CD4-positive, CD25-positive, alpha-beta regulatory T cell (primary cell): ENCODE measurements around the gene ARHGAP4. TPM values are rescaled to one million over a fixed set of nuclear protein-coding genes. Genes with fewer than 3 reads are reported as not detected.

Experiments used
- ATAC-seq, 2 donors: fragments of 150-1000 bp; cut with Tn5 transposase; one replicate each; pipeline ENCODE4 v1.10.0; 2021; ENCODE audit warnings: low read depth in 2 of 2, moderate number of reproducible peaks in 2 of 2, moderate library complexity in 1 of 2
- DNase-seq, 3 donors: peaks; one replicate each; pipeline versions ENCODE4 v3.0.0 to v3.0.0-alpha.2; 2012 to 2022; ENCODE audit warnings: mixed read lengths in 1 of 3
- H3K27ac ChIP-seq: one replicate; pipeline ENCODE4 v1.7.0; 2013; ENCODE audit warnings: mild to moderate bottlenecking, low read length; ENCODE audit not compliant: insufficient read depth, poor library complexity, severe bottlenecking
- H3K27me3 ChIP-seq: one replicate; pipeline ENCODE4 v1.7.0; 2013; ENCODE audit warnings: low read length; ENCODE audit not compliant: control insufficient read depth, insufficient read depth
- H3K36me3 ChIP-seq: one replicate; pipeline ENCODE4 v1.7.0; 2013; ENCODE audit warnings: mild to moderate bottlenecking, low read length, moderate library complexity; ENCODE audit not compliant: control insufficient read depth, insufficient read depth
- H3K4me1 ChIP-seq: 2 replicates; pipeline ENCODE4 v1.7.0; 2013; ENCODE audit warnings: mild to moderate bottlenecking, low read length; ENCODE audit not compliant: insufficient read depth, control insufficient read depth, poor library complexity, severe bottlenecking
- H3K4me3 ChIP-seq: one replicate; pipeline ENCODE4 v1.7.0; 2013; ENCODE audit warnings: low read depth, mild to moderate bottlenecking, low read length, moderate library complexity
- H3K9me3 ChIP-seq, 2 experiments: 1 replicate in 1 of 2; 2 replicates in 1 of 2; pipeline ENCODE4 v1.7.0; 2013; ENCODE audit warnings: low read length in 2 of 2, mild to moderate bottlenecking in 1 of 2, moderate library complexity in 1 of 2; ENCODE audit not compliant: control insufficient read depth in 2 of 2
- H3K27ac Mint-ChIP-seq, 3 donors: one replicate each; pipeline ENCODE4 v1.8.0; 2020 to 2022; ENCODE audit warnings: mild to moderate bottlenecking in 3 of 3, mixed read lengths in 3 of 3, moderate library complexity in 2 of 3
- H3K27me3 Mint-ChIP-seq: one replicate; pipeline ENCODE4 v1.8.0; 2022; ENCODE audit warnings: mild to moderate bottlenecking, mixed read lengths
- H3K36me3 Mint-ChIP-seq: one replicate; pipeline ENCODE4 v1.8.0; 2020; ENCODE audit warnings: mixed read lengths
- H3K4me1 Mint-ChIP-seq, 4 donors: one replicate each; pipeline ENCODE4 v1.8.0; 2020 to 2022; ENCODE audit warnings: mixed read lengths in 4 of 4, mild to moderate bottlenecking in 1 of 4
- H3K4me3 Mint-ChIP-seq, 4 donors: one replicate each; pipeline ENCODE4 v1.8.0; 2020 to 2022; ENCODE audit warnings: mild to moderate bottlenecking in 4 of 4, mixed read lengths in 4 of 4, moderate library complexity in 3 of 4
- H3K9me3 Mint-ChIP-seq, 7 donors: one replicate each; pipeline ENCODE4 v1.8.0; 2020 to 2022; ENCODE audit warnings: mixed read lengths in 7 of 7, mild to moderate bottlenecking in 3 of 7, moderate library complexity in 2 of 7
- polyA plus RNA-seq, 4 donors: library from polyadenylated mRNA; unstranded; fragments of 300-500 nt; fragmentation: Illumina TruSeq; gene quantifications; one replicate each; pipeline ENCODE4 v1.2.3, GENCODE V29; 2021
- total RNA-seq: library from RNA; stranded (reverse); gene quantifications from one replicate; pipeline ENCODE4 v1.2.3, GENCODE V29; 2022

The ARHGAP4 gene
- total and polyA plus RNA-seq, 5 donors from 2014 or later, result 73.5 to 459 (median 81.2) TPM

- peak overlapping the region; percentile 93 to 98 (median 96) for H3K4me3 Mint-ChIP-seq
- H3K27me3 Mint-ChIP-seq, result peaks cover 4% of the 10 kb centered on the region
- no peaks in the 10 kb centered on the region for H3K9me3 ChIP-seq
- H3K27ac ChIP-seq, result peak overlapping the region; percentile 96
- ATAC-seq, result peak; percentile 53 to 54
- H3K4me1 Mint-ChIP-seq, result peaks cover 4 to 83% (median 14%) of the 10 kb centered on the region in 4 donors
- peaks cover 67% of the 10 kb centered on the region for H3K4me1 ChIP-seq
- peak overlapping the region; percentile 98 to 100 (median 99) for H3K27ac Mint-ChIP-seq
- DNase-seq, result peak; percentile 76 to 92 (median 88)
- H3K4me3 ChIP-seq, result peak overlapping the region; percentile 73
- no peaks in the 10 kb centered on the region for H3K27me3 ChIP-seq
- no peaks in the 10 kb centered on the region for H3K9me3 Mint-ChIP-seq
- H3K36me3 ChIP-seq, result peaks cover 2% of the 10 kb centered on the region
- H3K36me3 Mint-ChIP-seq, result peaks cover 10% of the 10 kb centered on the region
Observed at GRCh38 chrX:153926858-153927671, 1.0 kb upstream of the ARHGAP4 start.

GRCh38 chrX:153926552-153926857, 441 bp upstream of the ARHGAP4 start:
- Histone ChIP-seq H3K9me3 (no peaks in the 10 kb centered on the region), H3K4me1 (peaks cover 72% of the 10 kb centered on the region), H3K27ac (peak overlapping the region; percentile 96), H3K36me3 (peaks cover 2% of the 10 kb centered on the region), H3K27me3 (no peaks in the 10 kb centered on the region), H3K4me3 (peak overlapping the region; percentile 57)
- peaks cover 4% of the 10 kb centered on the region for H3K27me3 Mint-ChIP-seq
- peaks cover 4 to 86% (median 12%) of the 10 kb centered on the region in 4 donors for H3K4me1 Mint-ChIP-seq
- H3K27ac Mint-ChIP-seq, result peak overlapping the region; percentile 98 to 100 (median 99)
- ATAC-seq (no peak), DNase-seq (no peak)
- peak overlapping the region; percentile 93 to 98 (median 96) for H3K4me3 Mint-ChIP-seq
- no peaks in the 10 kb centered on the region for H3K9me3 Mint-ChIP-seq
- H3K36me3 Mint-ChIP-seq, result peaks cover 7% of the 10 kb centered on the region

DNA sequence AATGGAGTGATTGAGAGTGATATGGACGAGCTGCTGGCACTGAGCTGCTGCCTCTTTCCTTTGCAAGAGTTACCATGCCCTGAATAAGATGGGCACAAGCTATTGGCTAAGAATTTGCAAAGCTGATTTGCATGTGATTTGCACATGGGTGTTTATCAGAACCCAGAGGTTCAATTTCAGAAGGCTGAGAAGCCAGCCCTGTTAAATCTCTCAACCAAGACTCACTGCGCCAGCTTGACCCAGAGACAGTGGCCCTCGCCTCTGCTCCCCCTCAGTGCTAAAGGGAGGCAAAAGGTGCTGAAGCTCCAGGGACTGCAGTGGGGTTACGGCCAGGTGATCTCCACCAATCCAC, 701 bp downstream of the ARHGAP4 start:
- ATAC-seq, result no peak
- peak overlapping the region; percentile 95 to 98 (median 97) for H3K4me3 Mint-ChIP-seq
- peaks cover 4% of the 10 kb centered on the region for H3K36me3 Mint-ChIP-seq
- H3K27me3 Mint-ChIP-seq, result peaks cover 4% of the 10 kb centered on the region
- no peaks in the 10 kb centered on the region for H3K9me3 Mint-ChIP-seq
- H3K27me3 ChIP-seq, result no peaks in the 10 kb centered on the region
- peak overlapping the region; percentile 87 to 94 (median 90) for H3K27ac Mint-ChIP-seq
- peaks cover 80% of the 10 kb centered on the region for H3K4me1 ChIP-seq
- H3K9me3 ChIP-seq, result no peaks in the 10 kb centered on the region
- DNase-seq, result peak in 2 of 3 donors; percentile 42 to 71
- H3K36me3 ChIP-seq, result peaks cover 3% of the 10 kb centered on the region
- H3K4me3 ChIP-seq, result peak overlapping the region; percentile 85
- H3K4me1 Mint-ChIP-seq, result peaks cover 4 to 78% (median 9%) of the 10 kb centered on the region in 4 donors
- H3K27ac ChIP-seq, result peak overlapping the region; percentile 96

DNA sequence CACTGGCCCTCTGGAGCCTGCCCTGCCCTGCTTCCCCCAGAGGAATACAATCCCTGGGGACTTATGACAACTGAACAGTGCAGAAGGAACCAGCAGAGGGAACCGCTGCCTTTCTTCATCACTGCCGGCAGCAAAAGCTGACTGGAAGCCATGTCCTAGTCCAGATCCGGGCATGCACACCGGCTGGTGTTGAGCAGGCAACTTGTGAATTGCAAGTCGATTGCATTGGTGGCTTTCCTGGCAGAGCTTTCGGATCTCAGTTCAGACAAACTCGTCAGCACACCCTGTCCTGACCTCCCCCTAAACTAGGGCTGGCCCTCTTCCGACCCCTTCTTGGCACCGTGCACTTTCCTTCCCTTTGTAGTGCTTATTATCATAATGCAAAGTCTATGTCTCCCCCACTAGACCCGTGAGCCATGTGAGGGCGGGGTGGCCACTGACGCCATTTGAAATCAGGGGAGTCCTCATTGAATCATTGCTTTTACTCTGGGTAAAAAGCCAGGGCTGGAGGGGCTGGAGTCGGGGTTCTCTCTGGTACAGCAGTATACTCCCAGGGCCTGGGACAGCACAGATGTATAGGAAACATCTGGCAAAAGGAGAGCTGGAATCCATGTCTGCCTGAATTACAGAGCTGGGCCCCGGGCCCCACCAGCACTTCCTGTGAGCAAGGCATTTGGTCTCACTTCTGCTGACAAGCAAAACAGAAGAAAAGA, 1.8 kb downstream of the ARHGAP4 start:
- Mint-ChIP-seq H3K27me3 (peaks cover 4% of the 10 kb centered on the region), H3K4me3 (peak overlapping the region; percentile 95 to 98 (median 97)), H3K27ac (peak overlapping the region; percentile 79 to 94 (median 87)), H3K9me3 (no peaks in the 10 kb centered on the region), H3K4me1 (peaks cover 4 to 72% (median 9%) of the 10 kb centered on the region in 4 donors), H3K36me3 (peaks cover 4% of the 10 kb centered on the region)
- Histone ChIP-seq H3K4me1 (peaks cover 75% of the 10 kb centered on the region), H3K9me3 (no peaks in the 10 kb centered on the region), H3K4me3 (peak overlapping the region; percentile 85), H3K36me3 (peaks cover 8% of the 10 kb centered on the region), H3K27me3 (no peaks in the 10 kb centered on the region), H3K27ac (peak overlapping the region; percentile 96)
- DNase-seq (peak; percentile 24 to 53 (median 49)), ATAC-seq (no peak)

- peaks cover 18% of the 10 kb centered on the region for H3K36me3 ChIP-seq
- Mint-ChIP-seq H3K4me1 (peaks cover 0 to 62% (median 4%) of the 10 kb centered on the region in 4 donors), H3K27me3 (peaks cover 4% of the 10 kb centered on the region), H3K36me3 (peaks cover 4% of the 10 kb centered on the region), H3K27ac (peak overlapping the region; percentile 87 to 96 (median 94)), H3K9me3 (no peaks in the 10 kb centered on the region), H3K4me3 (peak overlapping the region; percentile 95 to 98 (median 97))
- peak overlapping the region; percentile 96 for H3K27ac ChIP-seq
- H3K27me3 ChIP-seq, result no peaks in the 10 kb centered on the region
- H3K9me3 ChIP-seq, result no peaks in the 10 kb centered on the region
- ATAC-seq, result no peak
- H3K4me1 ChIP-seq, result peaks cover 68% of the 10 kb centered on the region
- DNase-seq, result no peak
- peak overlapping the region; percentile 42 for H3K4me3 ChIP-seq
Observed at GRCh38 chrX:153922932-153923857, 2.9 kb downstream of the ARHGAP4 start.

- Histone ChIP-seq H3K36me3 (peaks cover 25% of the 10 kb centered on the region), H3K27me3 (no peaks in the 10 kb centered on the region), H3K27ac (peak overlapping the region; percentile 58), H3K4me1 (peaks cover 55% of the 10 kb centered on the region), H3K4me3 (no peak overlapping the region), H3K9me3 (no peaks in the 10 kb centered on the region)
- Mint-ChIP-seq H3K4me3 (peak overlapping the region; percentile 95 to 98 (median 97)), H3K4me1 (peaks cover 0 to 53% (median 2%) of the 10 kb centered on the region in 4 donors), H3K9me3 (no peaks in the 10 kb centered on the region), H3K27me3 (peaks cover 1% of the 10 kb centered on the region), H3K36me3 (peaks cover 4% of the 10 kb centered on the region), H3K27ac (peak overlapping the region; percentile 62 to 96 (median 87))
- DNase-seq (peak in 1 of 3 donors; percentile 50), ATAC-seq (no peak)
Observed at GRCh38 chrX:153921511-153922446, 4.3 kb downstream of the ARHGAP4 start.
